Bronchial epithelial cell (primary cell): ENCODE results near the gene RAP1A. TPM values are rescaled to one million over a fixed set of nuclear protein-coding genes. Genes with fewer than 3 reads are reported as not detected.
A peak's percentile ranks its signal among the peaks of the same experiment; 100 is the strongest.

Experiments
- DNase-seq: peaks from one replicate; pipeline ENCODE4 v3.0.0-alpha.2; 2010; ENCODE audit warnings: low read depth
- FAIRE-seq: peaks from 2 replicates; lab custom pipeline; 2011; peaks lifted over from hg19 to GRCh38; lab: Jason Lieb, UNC
- H3K27me3 ChIP-seq: 2 replicates; pipeline ENCODE4 v1.5.1; 2011; ENCODE audit warnings: low read length; ENCODE audit not compliant: control insufficient read depth, insufficient read depth
- H3K36me3 ChIP-seq: 2 replicates; pipeline ENCODE4 v1.5.1; 2011; ENCODE audit warnings: low read length; ENCODE audit not compliant: control insufficient read depth, insufficient read depth
- H3K4me3 ChIP-seq: 2 replicates; pipeline ENCODE4 v1.5.1; 2011; ENCODE audit warnings: mild to moderate bottlenecking, low read depth, low read length, control low read depth
- total RNA-seq: library from RNA; depleted of rRNA; stranded (reverse); fragments of >200 nt; gene quantifications from 2 replicates; pipeline ENCODE4 v1.2.1, GENCODE V29; 2014
- TF ChIP-seq, protein P1 (sequence below): IDR thresholded peaks from 2 replicates; pipeline ENCODE4 v1.5.1; 2011; ENCODE audit warnings: mild to moderate bottlenecking, moderate library complexity, low read length, control low read depth, inconsistent platforms; ENCODE audit not compliant: insufficient read depth, severe bottlenecking

RAP1A gene
- total RNA-seq, 1 donor from 2014 or later: 16.6 TPM

DNA sequence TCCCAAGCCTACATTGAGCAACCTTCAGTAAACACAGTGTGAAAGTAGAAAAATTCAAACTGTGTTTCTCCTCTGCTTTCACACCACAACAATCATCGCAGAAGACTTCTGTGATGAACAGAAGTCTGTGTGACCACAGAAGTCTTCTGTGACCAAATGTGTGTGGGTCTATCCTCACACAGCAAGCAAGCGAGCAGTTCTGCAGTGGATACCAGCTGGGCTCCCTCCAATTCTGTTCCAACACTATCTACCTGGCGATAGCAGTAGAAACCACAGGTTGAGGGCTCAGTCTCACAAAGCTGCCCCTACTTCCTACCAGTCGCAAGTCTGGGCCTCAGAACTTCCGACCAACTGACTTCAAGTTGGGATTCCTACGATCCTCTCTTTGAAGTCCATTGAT, 21.0 kb upstream of the RAP1A start:
- no peaks in the 10 kb centered on the region for H3K36me3 ChIP-seq
- FAIRE-seq: no peak
- no peaks in the 10 kb centered on the region for H3K27me3 ChIP-seq
- no peak overlapping the region for H3K4me3 ChIP-seq
- DNase-seq: no peak
- TF ChIP-seq, protein P1, sequence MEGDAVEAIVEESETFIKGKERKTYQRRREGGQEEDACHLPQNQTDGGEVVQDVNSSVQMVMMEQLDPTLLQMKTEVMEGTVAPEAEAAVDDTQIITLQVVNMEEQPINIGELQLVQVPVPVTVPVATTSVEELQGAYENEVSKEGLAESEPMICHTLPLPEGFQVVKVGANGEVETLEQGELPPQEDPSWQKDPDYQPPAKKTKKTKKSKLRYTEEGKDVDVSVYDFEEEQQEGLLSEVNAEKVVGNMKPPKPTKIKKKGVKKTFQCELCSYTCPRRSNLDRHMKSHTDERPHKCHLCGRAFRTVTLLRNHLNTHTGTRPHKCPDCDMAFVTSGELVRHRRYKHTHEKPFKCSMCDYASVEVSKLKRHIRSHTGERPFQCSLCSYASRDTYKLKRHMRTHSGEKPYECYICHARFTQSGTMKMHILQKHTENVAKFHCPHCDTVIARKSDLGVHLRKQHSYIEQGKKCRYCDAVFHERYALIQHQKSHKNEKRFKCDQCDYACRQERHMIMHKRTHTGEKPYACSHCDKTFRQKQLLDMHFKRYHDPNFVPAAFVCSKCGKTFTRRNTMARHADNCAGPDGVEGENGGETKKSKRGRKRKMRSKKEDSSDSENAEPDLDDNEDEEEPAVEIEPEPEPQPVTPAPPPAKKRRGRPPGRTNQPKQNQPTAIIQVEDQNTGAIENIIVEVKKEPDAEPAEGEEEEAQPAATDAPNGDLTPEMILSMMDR: no peak

DNA sequence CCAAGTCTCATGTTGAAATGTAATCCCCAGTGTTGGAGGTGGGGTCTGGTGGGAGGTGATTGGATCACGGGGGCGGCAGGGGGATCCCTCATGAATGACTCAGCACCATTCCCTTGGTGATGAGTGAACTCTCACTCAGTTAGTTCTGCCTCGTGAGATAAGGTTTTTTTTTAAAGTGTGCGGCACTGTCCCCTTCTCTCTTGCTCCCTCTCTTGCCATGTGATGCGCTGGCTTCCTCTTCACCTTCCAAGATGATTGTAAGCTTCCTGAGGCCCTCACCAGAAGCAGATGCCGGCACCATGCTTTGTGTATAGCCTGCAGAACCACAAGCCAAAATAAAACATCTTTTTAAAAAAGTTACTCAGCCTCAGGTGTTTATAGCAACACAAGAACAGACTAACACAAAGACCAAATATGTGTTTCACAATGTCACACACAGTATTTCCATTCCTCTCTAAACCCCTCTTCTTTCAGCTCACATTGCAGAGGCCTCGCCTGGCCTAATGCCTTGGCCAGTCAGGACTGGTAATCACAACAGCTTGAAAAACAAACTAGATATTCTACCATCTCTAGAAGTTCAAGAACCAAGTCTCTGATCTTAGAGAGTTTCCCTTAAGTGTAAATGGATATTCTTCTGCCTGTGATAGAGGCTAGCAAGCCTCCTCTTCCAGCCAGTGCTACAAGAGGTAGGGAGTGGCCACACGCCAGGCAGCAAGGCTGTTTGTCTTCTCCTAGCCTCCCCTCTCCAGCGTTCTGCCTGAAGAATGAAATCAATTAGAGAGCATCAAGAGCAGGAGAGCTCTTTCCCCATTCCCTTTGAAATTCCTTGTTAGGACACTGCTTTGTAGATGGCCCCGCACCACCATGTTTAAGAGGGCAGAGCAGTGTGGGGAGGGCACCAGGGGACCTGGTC, 19.6 kb upstream of the RAP1A start:
- no peaks in the 10 kb centered on the region for H3K27me3 ChIP-seq
- TF ChIP-seq, protein P1: no peak
- DNase-seq: no peak
- no peaks in the 10 kb centered on the region for H3K36me3 ChIP-seq
- no peak for FAIRE-seq
- no peak overlapping the region for H3K4me3 ChIP-seq

DNA sequence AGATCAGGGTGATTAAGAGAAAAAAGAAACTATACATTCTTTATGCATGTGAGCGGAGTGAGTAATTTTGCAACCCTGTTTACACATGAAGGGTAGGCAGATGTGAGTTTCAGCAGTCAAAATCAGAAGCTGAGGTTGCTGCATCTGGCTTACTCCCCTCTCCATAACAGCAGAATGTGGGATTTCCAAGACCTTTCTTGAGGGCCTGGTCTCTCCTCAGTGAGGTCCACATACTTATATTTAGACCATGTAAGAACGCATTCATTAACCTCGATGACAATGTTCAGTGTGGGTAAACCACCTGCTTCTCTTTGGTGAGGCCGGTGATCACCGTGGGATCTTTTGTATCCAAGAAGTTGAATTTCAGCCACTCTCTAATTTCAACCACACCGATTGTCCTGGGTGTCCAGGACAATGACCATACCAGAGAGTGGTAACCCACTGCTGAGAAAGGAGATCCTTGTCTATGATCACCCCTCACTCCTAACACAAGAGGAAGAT, 18.7 kb upstream of the RAP1A start:
- no peak overlapping the region for H3K4me3 ChIP-seq
- H3K36me3 ChIP-seq: no peaks in the 10 kb centered on the region
- H3K27me3 ChIP-seq: no peaks in the 10 kb centered on the region
- DNase-seq (peak; percentile 46), FAIRE-seq (no peak)
- TF ChIP-seq, protein P1: no peak

DNA sequence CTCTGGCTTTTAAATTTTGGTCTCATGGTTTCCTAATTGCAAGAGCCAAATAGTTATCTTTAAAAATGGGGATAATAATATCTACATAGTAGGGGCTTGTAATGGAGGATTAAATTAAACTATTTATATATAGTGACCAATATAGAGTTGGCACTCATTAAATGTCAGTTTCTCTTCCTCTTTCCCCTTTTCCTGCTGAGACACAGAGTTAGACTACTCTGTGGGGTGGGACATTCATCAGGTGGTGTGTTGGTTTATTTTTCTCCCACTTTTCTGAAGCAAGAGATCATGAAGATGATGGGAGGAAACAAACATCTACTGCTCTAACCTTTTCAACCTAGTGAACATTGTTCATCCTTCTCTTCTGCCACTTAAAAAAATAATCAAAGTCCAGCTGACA, 17.3 kb upstream of the RAP1A start:
- no peaks in the 10 kb centered on the region for H3K36me3 ChIP-seq
- DNase-seq: no peak

DNA sequence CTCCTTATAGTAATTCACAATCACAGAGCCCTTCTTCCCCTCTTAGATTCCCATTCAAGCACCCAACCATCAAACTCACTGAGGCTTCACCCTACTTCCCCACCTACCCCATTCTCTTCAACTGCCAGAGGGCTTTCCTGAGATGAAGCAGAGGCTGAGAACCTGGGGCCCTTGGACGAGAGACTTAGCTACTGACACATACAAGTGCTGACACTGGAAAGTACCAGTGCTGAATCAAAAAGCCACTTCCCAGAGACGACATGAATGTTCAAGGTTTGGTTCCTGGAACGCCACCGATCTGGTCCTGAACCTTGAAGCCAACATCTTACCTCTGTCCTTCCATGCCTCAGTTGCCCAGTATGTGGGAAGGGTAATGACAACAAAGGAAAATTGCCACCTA, 16.6 kb upstream of the RAP1A start:
- Histone ChIP-seq H3K27me3 (no peaks in the 10 kb centered on the region), H3K36me3 (no peaks in the 10 kb centered on the region), H3K4me3 (no peak overlapping the region)
- no peak for DNase-seq
- TF ChIP-seq, protein P1: no peak
- FAIRE-seq: no peak

More for the DNA sequence above, 17.3 kb upstream of the RAP1A start:
- H3K4me3 ChIP-seq: no peak overlapping the region
- H3K27me3 ChIP-seq: no peaks in the 10 kb centered on the region
- TF ChIP-seq, protein P1: no peak
- FAIRE-seq: no peak
